NCI-H1048 (cell line): ENCODE data around the gene EHBP1.

ENCODE experiments used
- DNase-seq: peaks from one replicate; lab custom pipeline; 2025; lab: John Stamatoyannopoulos, UW

The EHBP1 gene

DNA sequence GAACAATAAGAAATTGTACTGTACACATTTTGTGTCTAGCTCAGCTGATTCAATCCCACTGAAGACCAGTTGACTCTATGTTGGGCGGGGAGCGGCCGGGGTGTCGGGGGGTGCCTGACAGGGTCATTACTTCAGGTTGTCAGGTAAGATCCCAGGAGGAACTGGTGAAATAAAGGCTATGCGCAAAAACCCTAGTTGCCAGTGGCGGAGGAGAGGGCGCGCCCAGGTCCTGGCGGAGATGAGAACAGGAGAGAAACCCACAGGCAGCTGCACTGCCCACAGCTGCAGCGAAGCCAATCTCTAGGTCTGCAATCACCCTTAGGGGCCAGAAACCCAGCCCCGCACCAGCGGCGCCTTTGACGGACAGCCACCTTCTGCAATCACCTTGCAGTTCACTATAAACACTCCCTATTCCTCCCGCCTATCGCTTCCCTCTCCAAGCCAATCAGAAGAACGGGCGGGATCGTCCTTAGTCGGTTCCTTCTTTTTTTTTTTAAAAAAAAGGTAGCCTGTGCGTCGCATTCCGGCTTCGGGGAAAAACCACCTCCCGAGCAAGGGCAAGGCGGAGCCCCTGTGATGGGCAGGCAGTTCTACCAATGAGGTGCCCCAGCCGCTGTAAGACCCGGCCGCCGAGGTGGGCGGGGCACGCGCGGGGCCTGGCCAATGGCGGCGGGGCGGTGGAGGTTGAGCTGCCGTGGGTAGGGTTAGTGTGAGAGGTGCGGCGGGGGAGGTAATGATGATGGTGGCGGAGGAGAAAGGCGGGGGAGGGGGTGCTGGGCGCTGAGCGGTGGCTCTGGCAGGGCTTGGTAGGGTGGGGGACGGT is at the start of gene EHBP1:
Gene EHBP1, plus strand, starts transcription at position 707 of the 823 bp plus-strand sequence. CDS start 1,479 bp downstream, outside the sequence.
- peak; percentile 97 for DNase-seq

DNA sequence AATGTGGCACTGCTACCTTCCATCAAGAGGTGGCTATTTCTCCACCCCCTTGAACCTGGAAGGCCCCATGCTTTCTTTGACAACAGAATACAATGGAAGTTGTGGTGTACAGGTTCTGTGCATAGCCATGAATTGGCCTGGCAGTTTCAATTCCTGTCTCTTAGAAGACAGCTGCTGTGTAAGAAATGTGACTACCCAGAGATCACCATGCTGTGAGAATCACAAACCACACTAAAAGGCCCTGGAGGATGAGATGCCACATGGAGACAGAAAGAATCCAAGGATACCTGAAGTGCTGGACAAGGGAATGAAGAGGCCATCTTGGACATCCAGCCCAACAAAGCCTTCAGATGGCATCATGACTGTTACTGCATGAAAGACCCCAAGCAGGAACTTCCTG is 47.7 kb upstream of the EHBP1 start:
- no peak for DNase-seq

DNA sequence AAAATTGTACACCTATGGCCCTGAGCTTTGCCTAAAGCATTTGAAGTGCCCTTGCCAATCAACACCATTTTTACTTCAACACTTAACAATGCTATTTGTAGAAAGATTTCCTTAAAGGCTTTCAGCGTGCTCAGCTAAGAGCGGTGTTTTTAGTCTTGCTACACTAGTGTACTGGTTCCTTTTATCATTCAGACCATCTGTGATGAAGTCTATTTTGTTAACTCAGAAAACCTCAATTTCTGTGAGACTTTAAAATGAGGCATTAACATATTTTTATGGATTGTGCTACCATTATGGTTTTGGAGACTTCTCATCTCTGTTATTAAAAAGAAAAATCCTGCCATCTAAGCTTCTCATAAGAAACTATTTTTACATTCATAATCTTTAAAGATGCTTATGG is 46.6 kb upstream of the EHBP1 start:
- DNase-seq = no peak

DNA sequence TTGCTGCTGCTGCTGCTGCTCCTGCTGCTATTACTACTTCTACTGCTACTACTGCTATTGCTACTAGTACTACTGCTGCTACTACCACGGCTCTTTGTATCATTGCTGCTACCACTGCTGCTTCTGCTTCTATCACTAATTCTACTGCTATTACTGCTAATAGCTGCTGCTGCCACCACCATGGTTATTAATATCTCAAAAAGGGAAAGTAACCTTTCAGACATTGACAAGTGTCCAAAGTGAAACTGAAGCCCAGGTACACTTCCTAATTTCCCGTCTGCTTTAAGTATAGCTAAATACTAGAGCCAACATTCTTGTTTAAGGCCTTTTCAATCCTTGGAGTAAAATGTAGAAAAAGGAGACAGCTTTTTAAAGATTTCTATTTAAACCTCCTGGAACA is 45.4 kb upstream of the EHBP1 start:
- DNase-seq = no peak

DNA sequence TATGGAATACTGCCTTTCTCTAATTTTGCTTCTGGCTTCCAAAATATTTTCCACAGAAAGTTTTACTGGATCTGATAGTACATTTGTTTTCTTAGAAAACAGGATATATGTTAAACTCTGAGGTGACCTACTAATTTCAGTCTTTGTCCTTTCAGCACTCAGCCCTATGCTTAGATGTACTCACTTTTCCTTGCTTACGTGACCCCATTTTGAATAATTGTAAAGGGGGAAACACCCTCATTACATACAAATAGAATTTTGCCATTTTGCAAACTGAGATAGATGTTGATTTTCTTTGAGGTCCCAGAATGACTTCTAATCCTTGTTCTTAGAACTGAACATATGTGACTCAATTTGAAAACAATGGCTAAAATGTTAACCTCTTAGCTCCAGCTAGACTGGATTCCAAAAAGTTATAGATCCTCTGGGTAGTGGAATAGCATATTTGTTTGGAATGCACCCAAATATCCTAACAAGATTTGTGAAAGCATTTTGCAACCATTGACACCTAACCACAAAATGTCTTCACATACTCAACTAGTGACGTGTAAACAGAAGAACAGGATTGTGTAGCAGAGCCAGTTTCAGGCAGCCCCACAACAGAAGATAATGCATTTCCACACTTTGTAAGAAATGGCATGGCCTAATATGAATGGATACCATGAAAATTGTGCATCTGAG is 44.8 kb upstream of the EHBP1 start:
- no peak for DNase-seq

DNA sequence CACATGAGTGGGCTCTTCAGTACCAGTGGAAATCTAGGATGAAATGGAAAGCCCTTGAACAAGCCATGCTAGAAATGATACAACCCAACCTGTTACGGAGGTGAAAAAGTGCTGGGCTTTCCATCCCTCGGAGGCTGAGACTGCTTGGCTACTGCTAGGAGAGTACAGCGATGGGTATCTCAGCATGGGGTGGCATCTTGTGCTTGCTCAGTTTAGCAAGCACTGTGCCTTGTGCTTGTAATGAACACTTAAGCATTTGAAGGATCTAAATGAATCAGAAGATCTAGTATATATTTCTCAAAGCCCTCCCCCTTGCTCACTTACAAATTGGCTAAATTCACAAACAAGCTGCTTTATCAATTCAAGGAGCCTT is 44.3 kb upstream of the EHBP1 start:
- DNase-seq = no peak

GRCh38 chr2:62662131-62662530 is 43.4 kb upstream of the EHBP1 start:
- no peak for DNase-seq

DNA sequence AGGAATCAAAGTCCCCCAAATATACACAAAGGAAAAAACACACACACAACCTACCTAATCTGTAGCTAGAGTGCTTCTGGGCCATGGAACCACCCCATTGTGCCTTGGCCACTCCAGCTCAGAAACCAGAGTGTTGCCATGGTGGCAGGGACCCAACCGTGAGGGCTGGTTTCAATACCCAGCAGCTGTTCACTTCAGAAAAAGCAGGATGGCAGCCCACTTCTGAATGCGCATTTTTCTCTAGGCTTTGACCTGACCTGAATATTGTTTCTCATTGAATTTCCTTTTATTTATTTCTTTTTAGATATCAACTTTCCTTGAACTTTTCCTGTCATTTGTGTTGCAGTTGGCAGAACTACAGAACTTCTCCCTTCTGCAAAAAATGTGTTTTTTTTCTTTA is 43.0 kb upstream of the EHBP1 start:
- DNase-seq = no peak

- no peak for DNase-seq
Observed at GRCh38 chr2:62663411-62663810, 42.1 kb upstream of the EHBP1 start.

DNA sequence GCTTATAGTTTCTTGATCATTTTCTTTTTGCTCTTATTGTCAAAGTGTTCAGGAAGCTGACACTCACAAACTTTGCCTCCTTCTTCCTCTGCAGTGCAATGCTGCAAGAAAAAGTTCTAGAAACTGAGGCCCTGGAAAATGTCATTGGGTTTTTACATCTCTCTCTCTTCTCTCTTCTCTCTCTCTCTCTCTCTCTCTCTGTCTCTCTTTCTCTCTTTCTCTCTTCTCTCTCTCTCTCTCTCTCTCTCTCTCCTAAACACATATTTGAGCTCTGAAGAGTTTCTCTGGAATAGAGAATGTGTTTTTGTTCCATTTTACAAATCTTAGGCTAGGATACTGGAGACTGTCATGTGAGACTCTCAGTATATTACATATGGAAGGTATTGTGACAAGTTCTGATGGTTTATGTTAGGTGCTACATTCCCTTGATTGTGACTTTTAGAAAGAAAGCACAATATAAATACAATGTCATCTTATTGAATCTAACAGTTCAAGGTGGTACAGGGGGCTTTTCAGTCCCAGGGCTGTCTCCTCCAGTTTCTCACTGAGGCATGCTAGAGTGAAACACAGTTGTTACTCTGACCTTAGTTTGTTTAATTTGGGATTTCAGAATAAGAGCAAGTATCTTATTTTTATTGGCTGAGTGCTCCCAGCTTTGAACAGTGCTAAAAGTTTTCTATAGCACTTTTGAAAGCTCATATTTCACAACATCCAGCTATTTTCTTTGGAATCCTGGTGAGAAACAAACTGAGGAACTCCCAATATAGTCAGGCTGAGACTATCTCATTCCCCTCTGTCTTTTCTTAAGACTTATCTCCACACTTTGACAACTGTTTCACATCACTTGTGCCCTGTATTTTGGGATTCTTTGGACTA is 41.4 kb upstream of the EHBP1 start:
- no peak for DNase-seq

DNA sequence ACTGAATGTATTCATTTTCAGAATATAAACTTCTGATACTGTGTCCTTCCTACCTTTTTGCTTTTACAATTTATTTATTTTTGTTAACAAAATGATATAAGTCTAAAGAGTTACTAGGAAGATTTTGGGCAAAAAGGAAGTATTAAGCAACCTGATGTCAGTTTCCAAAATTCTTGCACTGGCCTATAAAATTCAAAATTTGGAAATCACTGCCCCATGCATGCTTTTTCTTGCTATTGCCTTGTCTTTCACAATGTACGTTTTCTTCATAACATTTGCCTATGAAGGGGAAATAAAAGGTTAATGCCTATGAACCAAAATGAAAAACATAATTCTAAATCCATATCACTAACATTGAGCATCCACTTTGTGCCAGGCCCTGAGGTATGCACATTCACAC is 40.1 kb upstream of the EHBP1 start:
- DNase-seq = no peak

DNA sequence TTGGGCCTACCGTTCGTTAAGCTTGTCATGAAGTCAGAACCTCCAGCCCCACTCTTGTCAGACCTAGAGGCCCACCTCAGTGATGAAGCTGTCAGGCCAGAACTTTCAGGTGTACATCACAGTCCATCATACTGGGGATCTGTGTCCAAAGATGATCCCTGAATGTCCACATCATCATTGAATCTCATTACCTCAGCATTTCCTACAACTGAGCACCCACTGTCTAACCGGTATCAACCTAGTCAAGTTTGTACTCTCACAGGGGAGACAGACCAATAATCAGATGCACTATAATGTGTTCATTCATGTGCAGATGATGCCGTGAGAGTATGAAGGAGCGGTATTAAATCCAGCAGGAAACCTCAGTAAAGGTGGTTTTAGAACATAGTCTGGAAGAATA is 36.3 kb upstream of the EHBP1 start:
- DNase-seq = no peak

- no peak for DNase-seq
Observed at GRCh38 chr2:62672601-62673000, 32.9 kb upstream of the EHBP1 start.

- DNase-seq = no peak
Observed at GRCh38 chr2:62675062-62675461, 30.5 kb upstream of the EHBP1 start.

- no peak for DNase-seq
Observed at GRCh38 chr2:62685256-62685655, 20.3 kb upstream of the EHBP1 start.

- DNase-seq = peak; percentile 48
Observed at GRCh38 chr2:62686012-62686685, 19.4 kb upstream of the EHBP1 start.

GRCh38 chr2:62687636-62688035 is 17.9 kb upstream of the EHBP1 start:
- no peak for DNase-seq

DNA sequence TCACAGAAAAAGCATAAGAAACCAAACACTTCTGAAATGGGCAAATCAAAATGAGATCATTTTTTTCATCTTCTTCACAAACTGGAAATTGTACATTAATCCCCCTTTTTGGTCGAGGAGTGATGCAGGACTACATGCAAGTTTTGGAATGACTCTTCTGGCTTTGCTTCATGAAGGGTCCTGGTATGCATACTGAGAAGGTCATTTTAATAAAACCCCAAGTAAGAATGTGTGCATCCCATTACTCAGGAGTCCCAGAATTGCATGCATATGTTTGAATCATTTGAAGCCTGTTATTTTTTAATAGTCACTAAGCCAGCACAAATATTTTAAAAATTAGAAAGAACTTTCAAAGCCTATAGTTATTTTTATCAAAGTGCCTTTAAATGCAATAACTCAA is 16.7 kb upstream of the EHBP1 start:
- no peak for DNase-seq

- no peak for DNase-seq
Observed at GRCh38 chr2:62691186-62691585, 14.3 kb upstream of the EHBP1 start.

- DNase-seq = no peak
Observed at GRCh38 chr2:62692225-62692624, 13.3 kb upstream of the EHBP1 start.

- DNase-seq = no peak
Observed at GRCh38 chr2:62698653-62699052, 6.9 kb upstream of the EHBP1 start.

GRCh38 chr2:62704654-62705006 is 883 bp upstream of the EHBP1 start:
- no peak for DNase-seq
